SK-N-SH treated with all-trans-retinoic acid at 6 μM for 48 hours (cell line): ENCODE results near the gene TTC17.

Source experiments
- ATAC-seq: fragments of 200-7000 bp; cut with Tn5 transposase; 3 replicates; pipeline ENCODE4 v1.9.1; 2020; ENCODE audit warnings: mild to moderate bottlenecking, moderate library complexity
- ARNTL ChIP-seq: fragments of 450-650 bp; formaldehyde crosslinking; IDR thresholded peaks from 2 replicates; pipeline ENCODE4 v1.5.0; 2020; ENCODE audit warnings: low read depth, mild to moderate bottlenecking, moderate library complexity, borderline replicate concordance
- BACH2 ChIP-seq: fragments of 250-450 bp; sonication (Bioruptor Pico); IDR thresholded peaks from 2 replicates; pipeline ENCODE4 v1.9.0; 2021; ENCODE audit warnings: mild to moderate bottlenecking, borderline replicate concordance
- CSDC2 ChIP-seq: fragments of 250-450 bp; sonication (Bioruptor Pico); IDR thresholded peaks from 2 replicates; pipeline ENCODE4 v1.5.0; 2020; ENCODE audit warnings: mild to moderate bottlenecking, moderate library complexity
- CSRNP3 ChIP-seq: fragments of 250-450 bp; sonication (Bioruptor Pico); IDR thresholded peaks from 2 replicates; pipeline ENCODE4 v1.5.1; 2021; ENCODE audit warnings: mild to moderate bottlenecking, moderate library complexity
- ESRRG ChIP-seq: fragments of 250-450 bp; sonication (Bioruptor Pico); IDR thresholded peaks from 2 replicates; pipeline ENCODE4 v1.6.1; 2021; ENCODE audit warnings: mild to moderate bottlenecking
- GLIS3 ChIP-seq: fragments of 250-450 bp; sonication (Bioruptor Pico); IDR thresholded peaks from 2 replicates; pipeline ENCODE4 v1.5.0; 2020; ENCODE audit warnings: mild to moderate bottlenecking, moderate library complexity
- ISL1 ChIP-seq: fragments of 250-450 bp; sonication (Bioruptor Pico); IDR thresholded peaks from 2 replicates; pipeline ENCODE4 v2.1.2; 2022; ENCODE audit warnings: mild to moderate bottlenecking, moderate library complexity
- OSR1 ChIP-seq: fragments of 250-450 bp; sonication (Bioruptor Pico); IDR thresholded peaks from 2 replicates; pipeline ENCODE4 v1.8.0; 2022; ENCODE audit warnings: moderate library complexity, mild to moderate bottlenecking, inconsistent platforms
- PATZ1 ChIP-seq: fragments of 250-450 bp; sonication (Bioruptor Pico); IDR thresholded peaks from 2 replicates; pipeline ENCODE4 v1.8.0; 2020; ENCODE audit warnings: mild to moderate bottlenecking, moderate library complexity, borderline replicate concordance
- POU6F1 ChIP-seq: fragments of 250-450 bp; sonication (Bioruptor Pico); IDR thresholded peaks from 2 replicates; pipeline ENCODE4 v1.8.0; 2021; ENCODE audit warnings: low read depth, mild to moderate bottlenecking, moderate library complexity, borderline replicate concordance
- RARB ChIP-seq: fragments of 250-450 bp; sonication (Bioruptor Pico); IDR thresholded peaks from 2 replicates; pipeline ENCODE4 v1.8.0; 2021; ENCODE audit warnings: mild to moderate bottlenecking, moderate library complexity
- SNAI2 ChIP-seq: fragments of 250-450 bp; sonication (Bioruptor Pico); IDR thresholded peaks from 2 replicates; pipeline ENCODE4 v1.5.0; 2020; ENCODE audit warnings: mild to moderate bottlenecking, moderate library complexity
- TCF4 ChIP-seq: fragments of 250-450 bp; sonication (Bioruptor Pico); IDR thresholded peaks from 2 replicates; pipeline ENCODE4 v1.8.0; 2021; ENCODE audit warnings: mild to moderate bottlenecking, moderate library complexity, borderline replicate concordance
- TOX ChIP-seq: fragments of 250-450 bp; sonication (Bioruptor Pico); IDR thresholded peaks from 2 replicates; pipeline ENCODE4 v1.8.0; 2021; ENCODE audit warnings: mild to moderate bottlenecking, moderate library complexity, borderline replicate concordance
- TSHZ2 ChIP-seq: fragments of 250-450 bp; sonication (Bioruptor Pico); IDR thresholded peaks from 2 replicates; pipeline ENCODE4 v1.5.0; 2020; ENCODE audit warnings: mild to moderate bottlenecking, moderate library complexity
- ZFP3 ChIP-seq: fragments of 250-450 bp; sonication (Bioruptor Pico); IDR thresholded peaks from 2 replicates; pipeline ENCODE4 v1.5.0; 2020; ENCODE audit warnings: mild to moderate bottlenecking, moderate library complexity
- ZFP30 ChIP-seq: fragments of 450-650 bp; formaldehyde crosslinking; IDR thresholded peaks from 2 replicates; pipeline ENCODE4 v1.5.0; 2022; ENCODE audit warnings: mild to moderate bottlenecking, moderate library complexity
- ZNF565 ChIP-seq: fragments of 450-650 bp; formaldehyde crosslinking; conservative IDR thresholded peaks from 2 replicates; pipeline ENCODE4 v1.5.0; 2020; ENCODE audit warnings: low read depth, mild to moderate bottlenecking, moderate library complexity
- ZNF70 ChIP-seq: fragments of 450-650 bp; formaldehyde crosslinking; IDR thresholded peaks from 2 replicates; pipeline ENCODE4 v1.5.0; 2020; ENCODE audit warnings: mild to moderate bottlenecking, moderate library complexity
- ZNF8 ChIP-seq: fragments of 450-650 bp; formaldehyde crosslinking; IDR thresholded peaks from 2 replicates; pipeline ENCODE4 v1.5.0; 2020; ENCODE audit warnings: mild to moderate bottlenecking, moderate library complexity

TTC17 gene

GRCh38 chr11:43384393-43384792 is 25.7 kb downstream of the TTC17 start:
- TF ChIP-seq RARB (no peak), ISL1 (CRISPR knock-in tag) (no peak), CSRNP3 (CRISPR knock-in tag) (no peak), ZNF70 (CRISPR knock-in tag) (no peak), PATZ1 (CRISPR knock-in tag) (no peak), TOX (no peak), ARNTL (no peak), CSDC2 (CRISPR knock-in tag) (no peak), SNAI2 (CRISPR knock-in tag) (no peak), TCF4 (no peak), POU6F1 (CRISPR knock-in tag) (no peak), ZNF565 (CRISPR knock-in tag) (no peak), ZFP3 (CRISPR knock-in tag) (no peak), ZFP30 (CRISPR knock-in tag) (no peak), OSR1 (no peak)
- ATAC-seq: no peak

GRCh38 chr11:43392713-43393112 is 34.0 kb downstream of the TTC17 start:
- TF ChIP-seq GLIS3 (CRISPR knock-in tag) (no peak), ZFP3 (CRISPR knock-in tag) (no peak), PATZ1 (CRISPR knock-in tag) (no peak), TSHZ2 (CRISPR knock-in tag) (no peak), OSR1 (no peak), ZNF8 (CRISPR knock-in tag) (no peak), ZNF565 (CRISPR knock-in tag) (no peak)
- ATAC-seq: no peak

GRCh38 chr11:43393765-43394355 is 35.1 kb downstream of the TTC17 start:
- ATAC-seq: no peak
- TF ChIP-seq ZFP3 (CRISPR knock-in tag) (no peak), ZNF8 (CRISPR knock-in tag) (no peak), ESRRG (CRISPR knock-in tag) (no peak), ZNF70 (CRISPR knock-in tag) (no peak), ZFP30 (CRISPR knock-in tag) (no peak), ISL1 (CRISPR knock-in tag) (no peak), ARNTL (no peak)

- ATAC-seq: no peak
- TF ChIP-seq CSRNP3 (CRISPR knock-in tag) (no peak), ZNF565 (CRISPR knock-in tag) (no peak), BACH2 (CRISPR knock-in tag) (no peak), ZNF70 (CRISPR knock-in tag) (no peak), RARB (no peak), ZFP3 (CRISPR knock-in tag) (no peak), CSDC2 (CRISPR knock-in tag) (no peak)
Measured at GRCh38 chr11:43396617-43397016, 37.9 kb downstream of the TTC17 start.
